Measurements from ENCODE around the gene ROR2. TPM values are rescaled to one million over a fixed set of nuclear protein-coding genes. Genes with fewer than 3 reads are reported as not detected.

ROR2 gene
- total RNA-seq, 1 experiment from 2014 or later: not detected

- no peak for DNase-seq (ENCODE audit: low spot score)
These were observed 232.0 kb downstream of the ROR2 start for GRCh38 chr9:91718071-91718470.

DNA sequence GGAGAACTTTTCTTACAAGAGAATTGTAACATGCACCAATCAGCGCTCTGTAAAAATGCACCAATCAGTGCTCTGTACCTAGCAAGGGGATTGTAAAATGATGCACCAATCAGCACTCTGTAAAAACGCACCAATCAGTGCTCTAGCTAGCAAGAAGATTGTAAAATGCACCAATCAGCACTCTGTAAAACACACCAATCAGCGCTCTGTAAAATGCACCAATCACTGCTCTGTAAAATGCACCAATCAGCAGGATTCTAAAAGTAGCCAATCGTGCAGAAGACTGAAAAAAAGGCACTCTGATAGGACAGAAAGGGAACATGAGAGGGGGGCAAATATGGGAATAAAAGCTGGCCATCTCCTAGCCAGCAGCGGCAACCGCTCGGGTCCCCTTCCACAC, 233.2 kb downstream of the ROR2 start:
- no peak for DNase-seq (ENCODE audit: low spot score)

DNA sequence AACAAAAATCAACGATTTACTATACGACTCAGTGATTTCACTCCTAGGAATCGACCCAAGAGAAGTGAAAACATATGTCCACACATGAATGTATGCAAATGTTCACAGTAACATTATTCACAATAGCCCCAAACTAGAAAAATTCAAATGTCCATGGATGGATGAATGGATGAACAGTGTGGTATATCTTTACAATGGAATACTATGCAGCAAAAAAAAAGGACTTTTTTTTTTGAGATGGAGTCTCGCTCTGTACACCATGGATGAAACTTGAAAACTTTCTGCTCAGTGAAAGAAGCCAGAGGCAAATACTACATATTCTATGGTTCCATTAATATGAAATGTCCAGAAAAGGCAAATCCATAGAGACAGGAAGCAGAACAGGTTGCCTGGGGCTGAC, 233.8 kb downstream of the ROR2 start:
- no peak for DNase-seq (ENCODE audit: low spot score)

DNA sequence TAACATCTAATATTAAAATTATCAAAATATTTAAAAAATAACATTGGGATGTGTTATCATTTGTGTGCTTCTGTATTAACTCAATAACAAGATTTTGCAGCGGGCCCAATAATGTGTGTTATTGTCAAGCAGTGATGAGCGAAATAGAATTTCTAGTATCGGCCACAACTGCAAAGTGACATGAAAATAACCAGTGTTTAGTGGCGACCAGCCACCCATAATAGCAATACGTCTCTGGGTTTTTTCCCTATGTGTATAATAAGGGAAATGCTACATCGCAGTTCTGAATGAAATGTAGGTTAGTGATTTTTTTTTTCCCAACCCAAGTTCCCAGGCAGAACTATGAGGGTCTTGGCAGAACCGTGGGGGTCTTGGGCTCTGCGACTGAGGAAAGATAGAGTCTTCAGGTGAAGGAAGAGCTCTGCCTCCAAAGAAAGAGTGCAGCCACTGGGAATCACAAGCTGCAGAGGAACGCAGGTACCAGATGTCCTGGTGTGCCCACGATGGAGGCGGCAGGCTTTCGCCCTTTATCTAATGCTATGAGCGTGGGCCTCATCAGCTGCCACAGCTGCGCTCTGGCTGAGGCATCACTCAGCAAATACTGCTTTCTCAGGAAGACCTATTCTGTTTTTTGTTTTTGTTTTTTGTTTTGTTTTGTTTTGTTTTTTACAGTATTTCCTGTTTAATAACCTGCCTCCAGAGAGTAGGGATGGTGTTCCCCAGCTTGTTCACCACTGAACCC, 235.0 kb downstream of the ROR2 start:
- no peak for DNase-seq (ENCODE audit: low spot score)

- peak; percentile 30 for DNase-seq (ENCODE audit: low spot score)
These were observed 235.8 kb downstream of the ROR2 start for GRCh38 chr9:91714020-91714806.

GRCh38 chr9:91712811-91713210, 237.2 kb downstream of the ROR2 start:
- no peak for DNase-seq (ENCODE audit: low spot score)

DNA sequence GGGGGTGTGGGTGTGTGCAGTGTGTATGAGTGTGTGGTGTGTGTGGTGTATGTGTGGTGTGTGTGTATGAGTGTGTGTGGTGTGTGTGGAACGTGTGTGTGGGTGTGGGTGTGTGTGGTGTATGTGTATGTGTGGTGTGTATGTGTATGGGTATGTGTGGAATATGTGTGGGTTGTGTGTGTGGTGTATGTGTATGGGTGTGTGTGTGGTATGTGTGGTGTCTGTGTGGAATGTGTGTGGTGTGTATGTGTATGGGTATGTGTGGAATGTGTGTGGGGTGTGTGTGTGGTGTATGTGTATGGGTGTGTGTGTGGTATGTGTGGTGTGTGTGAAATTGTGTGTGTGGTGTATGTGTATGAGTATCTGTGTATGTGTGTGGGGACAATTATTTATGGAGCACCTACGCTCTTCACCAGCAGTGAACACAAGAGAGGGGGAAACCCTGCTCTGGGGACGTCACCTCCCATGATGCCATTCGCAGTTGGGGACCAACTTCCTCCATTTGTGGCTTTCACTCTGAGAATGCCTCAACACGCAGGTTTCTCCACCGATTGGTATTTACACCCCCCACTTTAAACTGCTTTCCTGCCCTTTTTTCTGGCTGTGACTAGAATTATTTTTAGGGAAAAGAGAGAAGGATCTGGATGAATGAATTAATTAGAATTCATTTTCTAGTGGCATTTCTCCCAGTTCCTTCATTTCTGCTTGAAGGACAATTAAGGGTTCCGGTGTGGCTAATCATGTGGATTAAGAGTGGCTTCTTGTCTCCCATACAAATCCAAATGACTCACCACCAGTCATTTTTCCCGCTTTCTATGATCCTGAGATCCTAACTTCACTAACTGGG, 238.1 kb downstream of the ROR2 start:
- peak; percentile 52 for DNase-seq (ENCODE audit: low spot score)

DNA sequence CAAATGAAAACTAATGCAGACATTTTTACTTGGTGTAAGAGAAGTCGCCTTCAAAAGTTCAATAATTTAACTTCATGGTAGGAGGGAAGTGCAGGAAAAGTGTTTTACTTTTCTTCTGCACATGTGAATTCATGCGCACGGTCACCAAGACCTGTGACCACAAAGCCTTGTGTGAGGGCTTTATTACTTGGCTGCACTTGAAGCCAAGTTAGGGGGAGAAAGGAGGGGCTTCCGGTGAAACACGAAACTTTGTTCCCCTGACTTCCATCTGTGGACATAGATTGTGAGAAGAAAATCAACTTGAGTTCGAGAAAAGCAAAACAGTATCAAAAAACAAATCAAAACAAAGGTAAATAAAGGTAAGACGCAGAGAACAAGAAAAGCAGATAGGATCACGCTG, 239.9 kb downstream of the ROR2 start:
- DNase-seq (ENCODE audit: low spot score): no peak

DNA sequence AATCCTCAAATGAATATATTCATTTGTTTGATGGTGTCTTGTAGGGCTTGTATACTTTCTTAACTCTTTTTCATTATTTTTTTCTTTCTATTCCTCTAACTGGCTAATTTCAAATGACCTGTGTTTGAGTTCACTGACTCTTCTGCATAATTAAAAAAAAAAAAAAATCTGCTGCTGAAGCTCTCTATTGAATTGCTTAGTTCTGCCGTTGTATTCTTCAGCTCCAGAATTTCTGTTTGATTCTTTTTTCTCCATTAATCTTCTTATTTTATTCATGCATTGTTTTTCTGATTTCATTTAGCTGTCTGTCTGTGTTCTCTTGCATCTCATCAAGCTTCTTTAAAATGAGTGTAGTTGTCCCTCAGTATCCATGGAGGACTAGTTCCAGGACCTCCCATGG, 244.6 kb downstream of the ROR2 start:
- DNase-seq (ENCODE audit: low spot score): no peak

GRCh38 chr9:91700475-91700874, 249.6 kb downstream of the ROR2 start:
- no peak for DNase-seq (ENCODE audit: low spot score)

DNA sequence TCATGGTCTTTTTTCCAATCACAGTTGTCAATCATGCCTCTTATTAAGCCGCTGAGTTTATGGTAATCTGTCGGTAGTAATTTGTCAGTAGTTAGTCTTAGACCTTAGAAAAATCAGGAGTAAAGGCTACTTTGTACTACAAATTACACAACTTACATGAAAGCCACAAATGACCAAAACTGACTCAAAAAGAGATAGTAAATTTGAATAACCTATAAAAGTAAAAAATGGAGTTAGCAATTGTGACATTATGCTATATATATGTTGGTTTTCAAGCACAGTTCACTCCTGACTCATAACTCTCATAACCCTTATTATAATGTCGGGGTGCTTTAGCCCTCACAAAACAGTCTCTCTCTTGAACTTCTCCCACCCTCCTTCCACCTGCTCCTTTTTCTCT, 251.8 kb downstream of the ROR2 start:
- no peak for DNase-seq (ENCODE audit: low spot score)

GRCh38 chr9:91697201-91697600, 252.8 kb downstream of the ROR2 start:
- DNase-seq (ENCODE audit: low spot score): no peak

DNA sequence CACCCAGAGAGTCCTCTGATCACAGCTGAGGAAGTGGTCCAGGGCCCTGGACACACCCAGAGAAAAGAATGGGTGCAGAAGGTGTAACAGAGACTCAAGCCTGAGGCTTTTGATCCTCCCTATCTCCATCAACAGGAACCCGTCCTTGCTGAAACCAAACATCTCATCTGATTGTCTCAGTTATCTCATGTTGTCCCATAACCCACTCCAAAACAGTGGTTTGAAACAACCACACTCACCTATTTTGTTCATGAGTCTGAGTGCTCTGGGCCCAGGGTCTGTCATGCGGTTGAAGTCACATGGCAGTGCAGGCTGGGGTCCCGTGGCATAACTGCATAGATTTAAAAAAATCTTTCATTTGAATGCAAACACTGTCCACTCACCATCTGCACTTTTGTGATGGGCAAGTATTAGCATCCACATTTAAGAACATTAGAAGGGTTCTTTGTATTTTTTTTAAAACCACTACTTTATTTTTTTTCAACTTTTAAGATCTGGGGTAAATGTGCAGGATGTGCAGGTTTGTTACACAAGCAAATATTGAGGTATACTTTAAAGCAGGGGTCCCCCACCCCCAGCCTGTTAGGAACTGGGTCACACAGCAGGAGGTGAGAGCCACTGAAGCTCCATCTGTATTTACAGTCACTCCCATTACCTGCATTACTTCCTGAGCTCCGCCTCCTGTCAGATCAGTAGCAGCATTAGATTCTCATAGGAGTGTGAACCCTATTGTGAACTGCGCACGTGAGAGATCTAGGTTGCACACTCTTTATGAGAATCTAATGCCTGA, 255.8 kb downstream of the ROR2 start:
- DNase-seq (ENCODE audit: low spot score): no peak

DNA sequence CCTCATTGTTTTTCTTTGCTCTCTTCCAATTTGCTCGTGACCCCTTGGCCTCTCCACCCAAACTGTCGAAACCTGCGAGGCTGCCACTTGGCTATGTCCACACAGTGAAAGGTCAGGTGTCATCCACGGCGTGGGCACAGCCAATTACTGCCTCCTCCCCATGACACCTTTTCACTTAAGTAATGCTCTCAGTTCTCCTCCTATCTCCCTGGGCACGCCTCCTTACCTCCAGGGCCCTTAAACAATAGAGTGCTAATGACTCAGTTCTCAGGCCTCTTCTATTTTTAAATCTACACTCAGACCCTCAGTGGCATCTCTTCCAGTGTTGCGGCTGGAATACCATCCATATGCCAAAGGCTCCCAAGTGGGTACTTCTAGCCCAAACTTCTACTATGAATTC, 256.8 kb downstream of the ROR2 start:
- peak; percentile 22 for DNase-seq (ENCODE audit: low spot score)

DNA sequence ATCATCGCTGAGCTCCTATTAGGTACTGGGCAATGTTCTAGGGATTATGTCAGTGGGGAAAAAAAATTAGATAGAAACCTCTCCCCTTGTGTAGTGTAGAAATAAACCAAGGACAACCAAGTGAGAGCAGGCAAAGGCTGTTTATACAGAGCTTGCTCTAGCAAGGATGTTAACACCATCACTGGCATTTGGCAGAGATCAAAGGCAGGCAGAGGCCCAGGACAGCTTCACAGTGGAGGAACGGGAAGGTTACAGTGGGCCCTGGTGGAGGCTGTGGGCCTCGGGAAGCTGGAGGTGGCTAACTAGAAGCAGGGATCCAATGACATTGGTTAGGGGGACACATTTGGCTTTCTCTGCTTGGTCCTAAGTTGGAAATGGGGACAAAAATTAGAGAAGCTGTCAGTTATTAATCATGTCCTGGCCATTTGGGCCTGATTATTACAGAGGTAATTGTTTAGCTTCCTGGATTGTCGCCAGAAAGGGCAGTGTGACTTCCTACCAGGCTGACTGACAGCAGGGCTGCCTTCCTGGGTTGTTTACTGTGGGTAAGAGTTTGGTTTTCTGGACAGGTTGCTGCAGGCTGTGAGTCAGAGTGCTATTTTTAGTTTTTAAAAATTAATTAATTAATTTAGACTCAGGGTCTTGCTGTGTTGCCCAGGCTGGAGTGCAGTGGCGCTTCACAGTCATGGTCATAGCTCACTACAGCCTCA, 259.3 kb downstream of the ROR2 start:
- peak; percentile 13 for DNase-seq (ENCODE audit: low spot score)

- DNase-seq (ENCODE audit: low spot score): no peak
These were observed 261.0 kb downstream of the ROR2 start for GRCh38 chr9:91689006-91689405.

DNA sequence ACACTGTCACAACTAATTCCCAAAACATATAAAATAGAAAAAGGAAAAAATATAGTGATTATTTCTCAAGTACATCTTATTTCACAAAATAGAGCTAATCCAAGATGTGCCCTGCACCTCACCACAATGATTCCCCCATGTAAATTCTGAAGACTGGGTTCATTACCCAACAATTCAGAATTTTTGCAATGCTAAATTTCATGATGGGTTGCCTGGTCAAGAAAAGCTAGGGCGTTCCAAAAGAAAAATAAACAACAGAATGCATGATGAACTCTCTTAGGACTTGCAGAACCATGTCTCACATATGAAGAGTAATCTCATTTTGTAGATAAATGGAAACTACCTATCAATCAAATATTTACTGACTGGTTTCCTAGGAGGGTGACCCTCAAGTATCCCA, 266.8 kb downstream of the ROR2 start:
- DNase-seq (ENCODE audit: low spot score): no peak

GRCh38 chr9:91682806-91683205, 267.2 kb downstream of the ROR2 start:
- DNase-seq (ENCODE audit: low spot score): no peak

GRCh38 chr9:91681461-91682305, 268.3 kb downstream of the ROR2 start:
- peak; percentile 48 for DNase-seq (ENCODE audit: low spot score)

- DNase-seq (ENCODE audit: low spot score): no peak
These were observed 269.0 kb downstream of the ROR2 start for GRCh38 chr9:91680998-91681397.

All from A172 (cell line).